Measurements from ENCODE around the gene MDM1. TPM values are rescaled to one million over a fixed set of nuclear protein-coding genes. Genes with fewer than 3 reads are reported as not detected.

The MDM1 gene
- total RNA-seq, 2 donors from 2014 or later = 12.4 to 18.9 TPM

DNA sequence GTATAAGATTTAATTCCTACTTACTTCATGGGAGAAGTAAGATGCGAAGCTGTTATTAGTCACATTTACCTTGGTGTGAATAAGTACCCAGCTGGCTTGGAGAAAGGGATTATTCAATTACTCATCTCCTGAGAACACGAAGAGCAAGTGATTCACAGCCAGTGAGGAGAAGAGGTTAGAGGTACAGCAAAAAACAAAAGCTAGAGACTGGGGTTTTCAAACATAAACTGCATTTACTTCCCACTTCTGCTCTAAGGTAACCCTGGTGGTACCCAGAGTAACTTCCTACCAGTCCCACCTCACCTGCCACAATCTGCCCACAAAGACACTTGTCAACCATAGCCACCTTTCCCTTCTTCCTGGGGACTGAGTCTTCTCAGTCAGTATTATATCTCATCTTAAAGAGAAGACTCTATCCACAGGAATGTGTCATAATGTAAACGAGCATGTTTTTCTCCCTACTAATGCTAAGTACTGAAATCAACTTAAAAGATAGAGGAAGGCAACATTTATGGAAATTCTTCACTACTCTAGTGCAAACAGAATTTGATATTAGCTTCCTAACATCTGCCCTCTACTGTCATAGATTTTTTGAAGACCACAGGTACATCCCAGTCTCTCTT is 72.7 kb downstream of the MDM1 start:
- H3K27me3 ChIP-seq (replicated peaks; ENCODE audit: insufficient read depth) = no peaks in the 10 kb centered on the region
- intact Hi-C loops (cut with DNase I) = no loop called here
- H3K4me1 ChIP-seq (replicated peaks) = no peaks in the 10 kb centered on the region
- H3K9me3 ChIP-seq = no peaks in the 10 kb centered on the region
- DNase-seq (ENCODE audit: low spot score) = no peak
- TF ChIP-seq POLR2AphosphoS5 (IDR thresholded peaks at IDR 0.05) (no peak), POLR2A (IDR thresholded peaks at IDR 0.05) (no peak), CTCF (IDR thresholded peaks at IDR 0.05) (no peak)
- no peak overlapping the region for H3K27ac ChIP-seq
- H3K4me3 ChIP-seq = no peak overlapping the region
- H3K36me3 ChIP-seq = no peaks in the 10 kb centered on the region
- WGBS = 66% methylated on average over 3 of the region's 3 CpGs

GRCh38 chr12:68253504-68253903 is 78.7 kb downstream of the MDM1 start, which contains the start of gene IL22:
Gene IL22 (minus strand): TSS chr12:68253604. CDS start chr12:68253448, 156 bp downstream.
- Histone ChIP-seq H3K4me3 (no peak within 1 kb of the TSS), H3K27me3 (replicated peaks; ENCODE audit: insufficient read depth) (no peaks in the 10 kb centered on the region), H3K27ac (no peak within 1 kb of the TSS), H3K9me3 (no peaks in the 10 kb centered on the region), H3K4me1 (replicated peaks) (no peaks in the 10 kb centered on the region), H3K36me3 (no peaks in the 10 kb centered on the region)
- DNase-seq (ENCODE audit: low spot score) = no peak
- 92% methylated on average over 7 of the region's 7 CpGs for WGBS
- TF ChIP-seq CTCF (IDR thresholded peaks at IDR 0.05) (no peak), POLR2AphosphoS5 (IDR thresholded peaks at IDR 0.05) (no peak), POLR2A (IDR thresholded peaks at IDR 0.05) (no peak)
- intact Hi-C loops (cut with DNase I) = no loop called here

DNA sequence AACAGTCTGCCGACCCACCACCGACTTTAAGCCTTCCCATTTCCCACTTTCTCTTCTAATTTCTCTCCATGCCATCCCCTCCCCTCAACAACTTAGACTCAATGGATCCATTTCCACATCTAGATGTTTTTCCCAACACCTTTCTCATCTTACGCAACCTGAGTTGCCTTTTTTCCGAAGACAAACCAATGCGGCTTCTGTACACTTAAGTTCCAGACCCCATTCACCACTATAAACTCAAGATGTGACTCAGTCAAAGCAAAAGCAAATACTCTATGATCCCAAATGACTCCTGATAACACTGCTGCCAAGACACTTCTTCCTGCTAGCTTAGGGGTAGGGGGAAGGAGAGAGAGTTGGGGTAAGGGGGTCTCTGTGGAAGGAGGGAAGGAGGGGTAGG is 80.1 kb downstream of the MDM1 start:
- WGBS = 93% methylated on average over 5 of the region's 5 CpGs

DNA sequence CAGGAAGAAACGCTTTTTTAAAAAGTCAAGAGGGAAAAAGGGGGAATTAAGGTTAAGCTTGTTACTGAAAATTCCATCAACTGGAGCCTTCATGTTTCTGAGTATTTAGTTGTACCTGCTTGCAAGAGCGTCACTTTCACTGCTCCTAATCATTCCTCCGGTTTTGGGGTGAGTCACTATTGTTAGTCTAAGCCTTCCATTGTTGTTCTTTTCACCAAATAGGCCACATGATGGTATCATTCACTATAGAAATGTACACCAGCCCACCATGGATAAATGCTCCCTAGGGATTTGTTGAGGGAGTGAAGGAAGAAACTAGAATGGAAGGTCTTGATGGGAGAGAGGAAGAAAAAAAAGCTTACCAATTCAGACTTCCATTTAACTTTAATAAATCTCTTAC is 81.7 kb downstream of the MDM1 start:
- 75% methylated on average over 3 of the region's 3 CpGs for WGBS
- H3K4me1 ChIP-seq (replicated peaks) = no peaks in the 10 kb centered on the region
- H3K9me3 ChIP-seq = no peaks in the 10 kb centered on the region
- no peak overlapping the region for H3K4me3 ChIP-seq
- no peaks in the 10 kb centered on the region for H3K27me3 ChIP-seq (replicated peaks; ENCODE audit: insufficient read depth)
- intact Hi-C loops (cut with DNase I) = no loop called here
- H3K27ac ChIP-seq = no peak overlapping the region
- TF ChIP-seq POLR2AphosphoS5 (IDR thresholded peaks at IDR 0.05) (no peak), POLR2A (IDR thresholded peaks at IDR 0.05) (no peak), CTCF (IDR thresholded peaks at IDR 0.05) (no peak)
- no peaks in the 10 kb centered on the region for H3K36me3 ChIP-seq
- DNase-seq (ENCODE audit: low spot score) = no peak

More for the DNA sequence above, 80.1 kb downstream of the MDM1 start:
- Histone ChIP-seq H3K36me3 (no peaks in the 10 kb centered on the region), H3K27me3 (replicated peaks; ENCODE audit: insufficient read depth) (no peaks in the 10 kb centered on the region), H3K4me1 (replicated peaks) (no peaks in the 10 kb centered on the region), H3K9me3 (no peaks in the 10 kb centered on the region), H3K4me3 (no peak overlapping the region), H3K27ac (no peak overlapping the region)
- TF ChIP-seq POLR2AphosphoS5 (IDR thresholded peaks at IDR 0.05) (no peak), CTCF (IDR thresholded peaks at IDR 0.05) (no peak), POLR2A (IDR thresholded peaks at IDR 0.05) (no peak)
- intact Hi-C loops (cut with DNase I) = no loop called here
- no peak for DNase-seq (ENCODE audit: low spot score)

DNA sequence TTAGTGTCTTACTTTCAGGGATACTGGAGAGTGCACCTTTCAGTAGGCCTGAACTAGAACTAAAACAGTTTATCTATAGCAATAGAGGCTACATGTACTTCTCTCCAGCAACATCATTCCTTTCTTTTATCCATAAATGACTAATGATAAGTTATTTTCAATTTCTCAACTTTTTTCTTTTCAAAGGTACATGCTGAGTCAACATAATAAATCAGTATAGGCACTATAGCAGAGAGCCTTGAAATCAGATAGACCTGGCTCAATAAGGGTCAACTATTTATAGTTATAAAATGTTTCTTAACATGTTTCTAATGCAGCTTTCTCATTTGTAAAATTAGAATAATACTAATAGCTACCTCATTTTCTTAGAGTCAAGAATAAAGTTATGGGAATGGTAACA is 84.4 kb downstream of the MDM1 start:
- no peak for DNase-seq (ENCODE audit: low spot score)
- Histone ChIP-seq H3K4me1 (replicated peaks) (no peaks in the 10 kb centered on the region), H3K9me3 (no peaks in the 10 kb centered on the region), H3K27ac (no peak overlapping the region), H3K27me3 (replicated peaks; ENCODE audit: insufficient read depth) (no peaks in the 10 kb centered on the region), H3K4me3 (no peak overlapping the region), H3K36me3 (no peaks in the 10 kb centered on the region)
- intact Hi-C loops (cut with DNase I) = no loop called here
- no peak for TF ChIP-seq POLR2AphosphoS5 (IDR thresholded peaks at IDR 0.05)
